H1 (cell line): ENCODE results near the gene SDSL. TPM values are rescaled to one million over a fixed set of nuclear protein-coding genes. Genes with fewer than 3 reads are reported as not detected.

ENCODE experiments used
- CTCF ChIA-PET: fragments of 300-600 bp; sonication (Branson Sonifier 250); formaldehyde crosslinking; loops from one replicate; lab custom pipeline; 2021; ENCODE audit not compliant: partially characterized antibody; lab: Charles Lee
- POLR2A ChIA-PET: fragments of 300-600 bp; sonication (Branson Sonifier 250); formaldehyde crosslinking; loops from one replicate; lab custom pipeline; 2021; ENCODE audit warnings: inconsistent platforms; ENCODE audit not compliant: partially characterized antibody; lab: Charles Lee
- DNase-seq, 2 experiments: peaks; one replicate each; pipeline versions ENCODE4 v3.0.0 to v3.0.0-alpha.2; 2010 to 2022; ENCODE audit warnings: low spot score in 2 of 2, low read depth in 1 of 2, mixed read lengths in 1 of 2
- FAIRE-seq: peaks from 2 replicates; lab custom pipeline; 2011; peaks lifted over from hg19 to GRCh38; lab: Jason Lieb, UNC
- H2AFZ ChIP-seq: 2 replicates; pipeline ENCODE4 v1.8.1; 2012; ENCODE audit warnings: low read length, inconsistent platforms
- H2AK5ac ChIP-seq: 2 replicates; pipeline ENCODE4 v1.6.1; 2013; ENCODE audit warnings: low read depth, low read length
- H2BK120ac ChIP-seq: replicated peaks from 2 replicates; pipeline ENCODE3; 2013; ENCODE audit warnings: low read depth, low read length, inconsistent platforms
- H2BK12ac ChIP-seq: 2 replicates; pipeline ENCODE4 v1.6.1; 2013; ENCODE audit warnings: low read depth, low read length
- H2BK15ac ChIP-seq: 2 replicates; pipeline ENCODE4 v1.6.1; 2013; ENCODE audit warnings: low read length
- H2BK20ac ChIP-seq: 2 replicates; pipeline ENCODE4 v1.6.1; 2013; ENCODE audit warnings: low read length
- H2BK5ac ChIP-seq: 2 replicates; pipeline ENCODE4 v1.6.1; 2013; ENCODE audit warnings: low read depth, low read length
- H3K14ac ChIP-seq: 2 replicates; pipeline ENCODE4 v1.6.1; 2013; ENCODE audit warnings: inconsistent platforms; ENCODE audit not compliant: insufficient read length
- H3K18ac ChIP-seq: 2 replicates; pipeline ENCODE4 v1.6.1; 2013; ENCODE audit warnings: low read length; ENCODE audit errors: extremely low read depth
- H3K23ac ChIP-seq: 2 replicates; pipeline ENCODE4 v1.6.1; 2013; ENCODE audit warnings: inconsistent platforms; ENCODE audit not compliant: insufficient read length
- H3K23me2 ChIP-seq: 2 replicates; pipeline ENCODE4 v1.6.1; 2013; ENCODE audit warnings: low read depth, low read length
- H3K27ac ChIP-seq: 2 replicates; pipeline ENCODE4 v1.6.1; 2011; ENCODE audit warnings: low read depth, low read length, inconsistent platforms
- H3K27me3 ChIP-seq, 4 experiments: replicated peaks in 1 of 4; 1 replicate in 1 of 4; 2 replicates in 3 of 4; pipeline versions ENCODE4 v1.6.1 to v1.8.1; 2011 to 2013; ENCODE audit warnings: low read length in 3 of 4, mild to moderate bottlenecking in 3 of 4, inconsistent platforms in 2 of 4, mixed read lengths in 2 of 4, moderate library complexity in 1 of 4; ENCODE audit not compliant: control insufficient read depth in 3 of 4, insufficient read depth in 3 of 4; ENCODE audit errors: extremely low read depth in 1 of 4
- H3K36me3 ChIP-seq, 4 experiments: 2 replicates each; pipeline versions ENCODE4 v1.6.1 to v1.8.1; 2011 to 2013; ENCODE audit warnings: mild to moderate bottlenecking in 4 of 4, low read length in 3 of 4, moderate library complexity in 2 of 4, control low read depth in 1 of 4, inconsistent platforms in 1 of 4; ENCODE audit not compliant: insufficient read depth in 4 of 4, control insufficient read depth in 2 of 4
- H3K4ac ChIP-seq: replicated peaks from 2 replicates; pipeline ENCODE3; 2013; ENCODE audit warnings: low read length, low read depth, mixed read lengths, inconsistent platforms; ENCODE audit not compliant: insufficient read length
- H3K4me1 ChIP-seq, 4 experiments: replicated peaks in 1 of 4; 1 replicate in 1 of 4; 2 replicates in 3 of 4; pipeline versions ENCODE4 v1.6.1 to v1.8.1; 2011 to 2013; ENCODE audit warnings: low read length in 3 of 4, inconsistent platforms in 2 of 4, mixed read lengths in 1 of 4; ENCODE audit not compliant: insufficient read depth in 4 of 4, control insufficient read depth in 3 of 4
- H3K4me2 ChIP-seq, 2 experiments: 2 replicates each; pipeline versions ENCODE4 v1.6.1 to v1.8.1; 2011 to 2013; ENCODE audit warnings: low read depth in 2 of 2, low read length in 2 of 2, control low read depth in 1 of 2, inconsistent platforms in 1 of 2, mild to moderate bottlenecking in 1 of 2; ENCODE audit not compliant: insufficient read depth in 1 of 2
- H3K4me3 ChIP-seq, 4 experiments: fragments of 200-600, 300-600 bp in 1 of 4; sonication (generic), shearing (Covaris generic), sonication (Bioruptor Twin) in 1 of 4; 2 replicates each; pipeline versions ENCODE4 v1.5.1 to v1.8.1; 2011 to 2016; ENCODE audit warnings: low read length in 4 of 4, low read depth in 3 of 4, control low read depth in 2 of 4, inconsistent platforms in 2 of 4, mild to moderate bottlenecking in 2 of 4, mixed read lengths in 1 of 4, moderate library complexity in 1 of 4; ENCODE audit not compliant: insufficient read depth in 2 of 4; ENCODE audit errors: extremely low read depth in 1 of 4
- H3K56ac ChIP-seq: replicated peaks from 2 replicates; pipeline ENCODE3; 2013; ENCODE audit warnings: low read depth, mild to moderate bottlenecking, mixed read lengths, low read length, inconsistent platforms; ENCODE audit not compliant: insufficient read length
- H3K79me1 ChIP-seq: 2 replicates; pipeline ENCODE4 v1.6.1; 2013; ENCODE audit warnings: low read depth, low read length, control low read depth
- H3K79me2 ChIP-seq, 2 experiments: 2 replicates each; pipeline versions ENCODE4 v1.6.1 to v1.8.1; 2012 to 2013; ENCODE audit warnings: low read length in 2 of 2, mild to moderate bottlenecking in 2 of 2, inconsistent platforms in 1 of 2; ENCODE audit not compliant: insufficient read depth in 2 of 2, control insufficient read depth in 1 of 2
- H3K9ac ChIP-seq, 4 experiments: replicated peaks in 1 of 4; 1 replicate in 1 of 4; 2 replicates in 3 of 4; pipeline versions ENCODE4 v1.6.1 to v1.8.1; 2011 to 2013; ENCODE audit warnings: low read depth in 3 of 4, low read length in 3 of 4, control low read depth in 2 of 4, mild to moderate bottlenecking in 2 of 4, moderate library complexity in 2 of 4, inconsistent platforms in 1 of 4; ENCODE audit errors: extremely low read depth in 1 of 4
- H3K9me3 ChIP-seq, 2 experiments: 2 replicates each; pipeline versions ENCODE4 v1.6.1 to v1.8.1; 2012 to 2013; ENCODE audit warnings: mild to moderate bottlenecking in 2 of 2, moderate library complexity in 2 of 2, control low read depth in 1 of 2, inconsistent platforms in 1 of 2, low read depth in 1 of 2, low read length in 1 of 2, mixed read lengths in 1 of 2; ENCODE audit not compliant: insufficient read depth in 2 of 2
- H4K20me1 ChIP-seq, 2 experiments: replicated peaks in 1 of 2; 2 replicates each; pipeline versions ENCODE3 to v1.8.1; 2011 to 2013; ENCODE audit warnings: inconsistent platforms in 2 of 2, low read length in 2 of 2, mild to moderate bottlenecking in 1 of 2; ENCODE audit not compliant: insufficient read depth in 2 of 2, control insufficient read depth in 1 of 2
- H4K5ac ChIP-seq: 2 replicates; pipeline ENCODE4 v1.6.1; 2013; ENCODE audit warnings: low read length, low read depth, mixed read lengths, inconsistent platforms; ENCODE audit not compliant: insufficient read length
- H4K8ac ChIP-seq: 2 replicates; pipeline ENCODE4 v1.8.0; 2013; ENCODE audit warnings: mild to moderate bottlenecking, moderate library complexity, low read length, inconsistent platforms; ENCODE audit not compliant: insufficient read depth; ENCODE audit errors: extremely low read depth
- H4K91ac ChIP-seq: replicated peaks from 2 replicates; pipeline ENCODE3; 2013; ENCODE audit warnings: low read length, mixed read lengths, inconsistent platforms; ENCODE audit not compliant: insufficient read length
- KDM1A ChIP-seq: fragments of 200-600, 300-600 bp; sonication (generic); IDR thresholded peaks from 2 replicates; pipeline ENCODE4 v1.7.1; 2016; ENCODE audit warnings: mild to moderate bottlenecking, low read length, borderline replicate concordance
- MAFK ChIP-seq: IDR thresholded peaks from 2 replicates; pipeline ENCODE4 v1.6.1; 2012; ENCODE audit warnings: low read depth, mild to moderate bottlenecking, improper control_type of control experiment, low read length
- NRF1 ChIP-seq: IDR thresholded peaks from 2 replicates; pipeline ENCODE4 v1.6.1; 2011; ENCODE audit warnings: mild to moderate bottlenecking, low read depth, low read length, improper control_type of control experiment
- WGBS, 2 experiments: shearing (Covaris generic) in 1 of 2; methylation state at CpG; one replicate each; pipeline versions ENCODE4 v1.1.6 to v1.1.7; 2013 to 2015; ENCODE audit warnings: low lambda C conversion rate in 2 of 2, mixed read lengths in 2 of 2, inconsistent platforms in 1 of 2, low coverage in 1 of 2, missing lambda C conversion rate in 1 of 2; ENCODE audit not compliant: insufficient replicate concordance in 2 of 2, insufficient coverage in 1 of 2, insufficient read length in 1 of 2; ENCODE audit errors: extremely low coverage in 1 of 2, missing lambda C conversion rate in 1 of 2; 5-methylcytosine and 5-hydroxymethylcytosine counted together
- polyA plus RNA-seq, 7 experiments: library from polyadenylated mRNA; depleted of rRNA in 3 of 7; stranded (reverse) in 5 of 7; unstranded in 2 of 7; fragments of >200 nt in 5 of 7; fragments of 200-250 nt in 2 of 7; gene quantifications; 1 replicate in 5 of 7; 2 replicates in 1 of 7; 4 replicates in 1 of 7; pipeline versions ENCODE4 v1.2.1 to v1.2.3, GENCODE V29; 2011 to 2013; ENCODE audit warnings: missing spikeins in 2 of 7, mixed read lengths in 2 of 7
- total RNA-seq: library from RNA; stranded (reverse); fragmentation: NEBNext Ultra II Directional; extraction: Animal tissue kit (Norgen Biotek cat#: 25700); gene quantifications from 2 replicates; pipeline ENCODE4 v1.2.1, GENCODE V29; 2021

SDSL gene
- total and polyA plus RNA-seq, 2 of the 8 experiments (the other 6 are each of a cell fraction or from before 2014, with no cell fraction given): 0.69 to 1.3 TPM

GRCh38 chr12:113413488-113413939 lies 8.7 kb upstream of the SDSL start:
- Histone ChIP-seq H3K4me2 (no peak overlapping the region), H2BK20ac (no peak overlapping the region), H3K4me1 (no peaks in the 10 kb centered on the region), H3K14ac (no peak overlapping the region), H3K27me3 (no peaks in the 10 kb centered on the region), H2BK5ac (no peak overlapping the region), H3K79me1 (no peaks in the 10 kb centered on the region), H3K9ac (no peak overlapping the region), H3K18ac (peak overlapping the region; percentile 60), H2AFZ (no peak overlapping the region), H4K5ac (no peak overlapping the region), H3K56ac (no peak overlapping the region), H3K4ac (no peak overlapping the region), H4K8ac (no peak overlapping the region), H3K4me3 (no peak overlapping the region), H4K20me1 (no peaks in the 10 kb centered on the region), H3K23me2 (no peaks in the 10 kb centered on the region), H2BK12ac (0 out of 2 replicates have a peak overlapping the region, but pooled peaks have one; percentile 55), H2AK5ac (no peak overlapping the region), H4K91ac (no peak overlapping the region), H3K36me3 (no peaks in the 10 kb centered on the region), H3K27ac (no peak overlapping the region), H3K79me2 (no peaks in the 10 kb centered on the region), H2BK15ac (no peak overlapping the region), H2BK120ac (no peak overlapping the region), H3K23ac (no peak overlapping the region), H3K9me3 (no peaks in the 10 kb centered on the region)
- no peak for FAIRE-seq
- WGBS, 2 experiments: 88% methylated on average over 7 of the region's 11 CpGs; no CpG with 5 or more reads in 1 of the 2 experiments
- TF ChIP-seq NRF1 (no peak), KDM1A (peak; percentile 47; the same call in 1 of the 2 replicates), MAFK (no peak)
- no peak for DNase-seq
- ChIA-PET POLR2A (interaction anchor here (1.0 to 1.7 kb wide), 2 partner anchors 9 to 10 kb away, joined by 4 to 5 read pairs; partner anchors contain the start of gene SDS), CTCF (interaction anchor here (0.6 to 8.8 kb wide), 4 partner anchors 9 to 557 kb away, joined by 3 to 53 read pairs (median 4); partner anchors contain the start of gene SDS)
